Activated CD4-positive, alpha-beta memory T cell treated with anti-CD3 and anti-CD28 coated beads for 36 hours (primary cell): ENCODE data around the gene EFS. TPM values are rescaled to one million over a fixed set of nuclear protein-coding genes. Genes with fewer than 3 reads are reported as not detected.
"Not testable (repeated sequence)": the region's sequence is repeated elsewhere in the genome, so short reads cannot be mapped to it uniquely, and the experiment has no call there.

Experiments
- CTCF ChIA-PET: fragments of 350-600 bp; sonication (Branson Sonifier 250); formaldehyde crosslinking; loops from one replicate; lab custom pipeline; 2021; ENCODE audit warnings: antibody characterized with exemption, inconsistent platforms; lab: Charles Lee
- POLR2A ChIA-PET: fragments of 350-600 bp; sonication (Branson Sonifier 250); formaldehyde crosslinking; loops from one replicate; lab custom pipeline; 2021; ENCODE audit warnings: antibody characterized with exemption; lab: Charles Lee
- DNase-seq: peaks from one replicate; pipeline ENCODE4 v3.0.0-alpha.2; 2020
- H3K27ac Mint-ChIP-seq: one replicate; pipeline ENCODE4 v1.8.0; 2021; ENCODE audit warnings: mixed read lengths
- H3K27me3 Mint-ChIP-seq: one replicate; pipeline ENCODE4 v1.8.0; 2021; ENCODE audit warnings: mixed read lengths
- H3K36me3 Mint-ChIP-seq: one replicate; pipeline ENCODE4 v1.8.0; 2021; ENCODE audit warnings: mixed read lengths
- H3K4me1 Mint-ChIP-seq: one replicate; pipeline ENCODE4 v1.8.0; 2021; ENCODE audit warnings: low read depth, mixed read lengths
- H3K4me3 Mint-ChIP-seq: one replicate; pipeline ENCODE4 v1.8.0; 2021; ENCODE audit warnings: mild to moderate bottlenecking, mixed read lengths
- H3K9me3 Mint-ChIP-seq: one replicate; pipeline ENCODE4 v1.8.0; 2021; ENCODE audit warnings: mixed read lengths
- intact Hi-C: fragments of 100-400 bp; cut with micrococcal nuclease; formaldehyde crosslinking; loops from one replicate; pipeline ENCODE4 v1.15.1; 2023
- total RNA-seq, 2 experiments: library from RNA; stranded (reverse); gene quantifications; one replicate each; pipeline ENCODE4 v1.2.3, GENCODE V29; 2021

EFS gene
- total RNA-seq, 2 experiments from 2014 or later, result not detected

DNA sequence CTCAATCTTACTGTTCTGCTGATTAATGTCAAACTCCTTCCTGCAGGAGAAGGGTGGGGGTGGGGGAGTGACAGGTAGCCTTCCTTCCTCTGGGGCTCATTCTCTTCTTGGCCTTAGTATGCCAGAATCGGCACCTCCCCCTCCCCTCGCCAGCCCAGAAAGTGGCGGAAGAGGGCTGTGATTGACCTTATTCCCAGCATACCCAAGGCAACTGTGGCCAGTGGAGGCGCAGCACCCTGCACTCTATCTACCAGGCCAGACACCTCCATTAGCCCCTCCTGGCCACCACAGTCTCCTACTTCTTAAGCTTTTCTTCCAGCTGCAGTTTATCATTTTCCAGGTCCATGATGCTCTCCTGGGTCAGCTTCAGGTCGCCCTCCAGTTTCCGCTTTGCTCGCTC lies 27.6 kb upstream of the EFS start:
- Mint-ChIP-seq H3K27ac (no peak overlapping the region), H3K9me3 (no peaks in the 10 kb centered on the region), H3K4me3 (no peak overlapping the region), H3K36me3 (no peaks in the 10 kb centered on the region), H3K27me3 (peaks cover 2% of the 10 kb centered on the region), H3K4me1 (no peaks in the 10 kb centered on the region)
- ChIA-PET CTCF (interaction anchor here (0.8 to 2.5 kb wide), 3 partner anchors 12 to 272 kb away, joined by 4 to 11 read pairs (median 7); no protein-coding TSS in a partner anchor), POLR2A (no interaction called here)
- intact Hi-C loops, result no loop called here
- no peak for DNase-seq

GRCh38 chr14:23389871-23390270 lies 24.9 kb upstream of the EFS start:
- H3K36me3 Mint-ChIP-seq, H3K27ac Mint-ChIP-seq, intact Hi-C loops, H3K27me3 Mint-ChIP-seq, POLR2A ChIA-PET, H3K4me3 Mint-ChIP-seq, H3K4me1 Mint-ChIP-seq, H3K9me3 Mint-ChIP-seq, DNase-seq: not testable (repeated sequence)
- CTCF ChIA-PET, result interaction anchor here (1.9 kb wide), 1 partner anchor 10 kb away, joined by 8 read pairs; no protein-coding TSS in a partner anchor

DNA sequence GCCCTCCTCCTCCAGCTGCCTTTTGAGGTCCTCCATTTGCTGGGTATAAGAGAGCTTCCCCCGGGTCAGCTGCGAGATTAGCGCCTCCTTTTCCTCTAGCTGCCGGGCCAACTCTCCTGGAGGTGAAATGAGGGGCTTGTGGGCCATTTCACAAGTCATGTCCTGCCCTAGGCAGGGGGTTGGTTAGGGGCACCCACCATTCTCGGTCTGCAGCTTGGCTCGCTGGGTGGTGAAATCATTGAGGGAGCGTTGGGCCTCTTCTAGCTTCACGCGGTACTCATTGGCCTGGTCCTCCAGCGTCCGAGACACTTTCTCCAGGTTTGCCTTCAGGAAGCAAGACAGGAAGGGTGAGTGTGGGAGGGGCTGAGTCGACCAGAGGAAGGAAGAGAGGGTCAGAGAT lies 24.4 kb upstream of the EFS start:
- intact Hi-C loops, result no loop called here
- POLR2A ChIA-PET, result interaction anchor here (0.5 kb wide), 1 partner anchor 291 kb away, joined by 6 read pairs; no protein-coding TSS in a partner anchor
- Mint-ChIP-seq H3K4me3 (no peak overlapping the region), H3K36me3 (no peaks in the 10 kb centered on the region), H3K27ac (no peak overlapping the region), H3K27me3 (peaks cover 2% of the 10 kb centered on the region), H3K4me1 (no peaks in the 10 kb centered on the region), H3K9me3 (no peaks in the 10 kb centered on the region)
- CTCF ChIA-PET, result interaction anchor here (1.0 to 1.9 kb wide), 2 partner anchors 9 to 268 kb away, joined by 3 to 8 read pairs; no protein-coding TSS in a partner anchor
- no peak for DNase-seq

DNA sequence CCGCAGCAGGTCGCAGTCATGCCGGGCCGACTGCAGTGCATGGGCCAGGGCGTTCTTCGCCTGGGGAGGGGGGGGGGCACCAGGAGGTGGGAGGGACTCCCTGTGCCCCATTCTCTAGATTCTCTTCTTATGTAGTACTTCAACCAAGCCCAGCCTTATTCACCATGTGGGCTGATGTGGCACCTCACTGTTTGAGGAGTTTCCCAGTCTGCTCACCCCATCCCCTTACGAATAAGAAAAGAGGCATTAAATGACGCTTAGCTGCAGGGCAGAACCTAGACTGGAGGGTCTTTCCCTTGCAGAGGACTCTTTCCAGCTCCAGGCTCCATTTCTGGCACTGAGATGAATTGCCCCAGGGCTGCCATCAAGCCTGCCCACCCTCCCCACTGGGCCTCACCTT lies 24.0 kb upstream of the EFS start:
- Mint-ChIP-seq H3K4me1 (no peaks in the 10 kb centered on the region), H3K27ac (no peak overlapping the region), H3K9me3 (no peaks in the 10 kb centered on the region), H3K36me3 (no peaks in the 10 kb centered on the region), H3K27me3 (peaks cover 2% of the 10 kb centered on the region), H3K4me3 (no peak overlapping the region)
- intact Hi-C loops, result no loop called here
- DNase-seq, result no peak
- ChIA-PET POLR2A (interaction anchor here (0.5 kb wide), 1 partner anchor 291 kb away, joined by 6 read pairs; no protein-coding TSS in a partner anchor), CTCF (interaction anchor here (1.0 to 1.9 kb wide), 3 partner anchors 9 to 268 kb away, joined by 3 to 8 read pairs (median 3); no protein-coding TSS in a partner anchor)

DNA sequence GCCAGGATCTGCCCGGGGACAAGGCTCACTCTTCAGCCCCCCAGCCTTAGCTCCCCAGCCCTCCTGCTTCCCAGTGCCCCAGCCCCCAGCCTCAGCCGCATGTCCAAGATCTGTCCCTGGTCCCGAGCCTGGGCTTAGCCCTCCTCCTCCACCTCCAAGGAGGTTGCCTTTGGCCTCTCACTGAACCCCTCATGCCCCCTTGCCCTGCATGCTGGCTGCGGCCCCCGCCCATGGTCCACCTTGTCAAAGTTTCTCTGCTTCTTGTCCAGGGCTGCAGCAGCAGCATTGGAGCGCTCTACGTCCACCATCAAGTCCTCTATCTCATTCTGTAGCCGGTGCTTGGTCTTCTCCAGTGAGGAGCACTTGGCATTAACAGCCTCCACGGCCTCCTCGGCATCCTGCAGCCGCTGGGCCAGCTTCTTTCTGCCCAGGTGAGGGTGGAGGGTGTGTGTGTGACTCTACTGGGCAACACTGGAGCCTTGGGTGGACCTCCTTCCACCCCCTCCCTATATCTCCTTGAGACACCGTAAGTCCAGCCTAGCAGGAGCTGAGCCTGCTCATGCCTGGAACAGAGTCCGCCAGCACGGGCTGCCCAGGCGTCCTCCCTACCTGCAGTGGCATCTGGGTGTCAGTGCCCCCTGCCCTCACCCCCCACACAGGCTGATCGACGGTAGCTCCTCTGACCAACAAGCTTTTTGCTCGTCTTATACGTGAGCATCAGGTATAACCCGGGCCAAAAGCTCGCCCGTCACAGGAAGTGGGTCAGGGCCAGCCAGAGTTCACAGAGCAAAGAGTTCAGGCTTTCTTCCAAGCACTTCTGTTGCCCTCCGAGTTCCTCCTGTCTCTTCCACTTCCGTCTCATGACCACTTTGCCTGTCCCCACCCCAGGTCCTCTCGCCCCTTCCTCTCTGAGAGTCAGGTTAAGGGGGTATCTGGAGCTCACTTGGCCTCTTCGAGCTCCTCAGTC lies 23.2 kb upstream of the EFS start:
- Mint-ChIP-seq H3K4me1 (no peaks in the 10 kb centered on the region), H3K36me3 (no peaks in the 10 kb centered on the region), H3K9me3 (no peaks in the 10 kb centered on the region), H3K27me3 (peaks cover 2% of the 10 kb centered on the region), H3K4me3 (no peak overlapping the region), H3K27ac (no peak overlapping the region)
- no peak for DNase-seq
- ChIA-PET CTCF (interaction anchor here (1.0 to 1.9 kb wide), 4 partner anchors 8 to 267 kb away, joined by 3 to 8 read pairs (median 3); no protein-coding TSS in a partner anchor), POLR2A (no interaction called here)
- intact Hi-C loops, result no loop called here

- H3K27ac Mint-ChIP-seq, result no peak overlapping the region
- intact Hi-C loops, result no loop called here
Observed at GRCh38 chr14:23386999-23387398, 22.0 kb upstream of the EFS start.

DNA sequence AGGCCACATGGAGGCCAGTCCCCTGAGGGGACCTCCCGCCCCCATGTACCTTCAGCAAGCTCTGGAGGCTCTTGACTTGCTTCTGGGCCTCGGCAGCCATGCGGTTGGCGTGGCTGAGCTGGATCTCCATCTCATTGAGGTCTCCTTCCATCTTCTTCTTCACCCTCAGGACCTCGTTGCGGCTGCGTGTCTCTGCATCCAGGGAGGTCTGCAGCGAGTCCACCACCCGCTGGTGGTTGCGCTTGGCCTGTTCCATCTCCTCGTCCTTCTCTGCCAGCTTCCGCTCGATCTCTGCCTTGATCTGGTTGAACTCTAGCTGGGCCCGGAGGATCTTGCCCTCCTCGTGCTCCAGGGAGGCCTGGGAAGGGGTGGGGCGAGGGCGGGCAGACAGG lies 21.3 kb upstream of the EFS start:
- POLR2A ChIA-PET, DNase-seq, H3K27ac Mint-ChIP-seq, H3K4me3 Mint-ChIP-seq, H3K36me3 Mint-ChIP-seq, H3K4me1 Mint-ChIP-seq, intact Hi-C loops, H3K27me3 Mint-ChIP-seq, H3K9me3 Mint-ChIP-seq: not testable (repeated sequence)
- CTCF ChIA-PET, result interaction anchor here (1.4 to 1.5 kb wide), 2 partner anchors 9 to 266 kb away, joined by 3 read pairs; partner anchors contain the start of gene CMTM5

More at GRCh38 chr14:23386999-23387398, 22.0 kb upstream of the EFS start:
- Mint-ChIP-seq H3K27me3 (peaks cover 2% of the 10 kb centered on the region), H3K4me3 (no peak overlapping the region), H3K36me3 (no peaks in the 10 kb centered on the region), H3K9me3 (no peaks in the 10 kb centered on the region), H3K4me1 (no peaks in the 10 kb centered on the region)
- ChIA-PET POLR2A (no interaction called here), CTCF (interaction anchor here (0.8 to 1.4 kb wide), 2 partner anchors 19 to 266 kb away, joined by 3 read pairs; no protein-coding TSS in a partner anchor)
- DNase-seq, result no peak

DNA sequence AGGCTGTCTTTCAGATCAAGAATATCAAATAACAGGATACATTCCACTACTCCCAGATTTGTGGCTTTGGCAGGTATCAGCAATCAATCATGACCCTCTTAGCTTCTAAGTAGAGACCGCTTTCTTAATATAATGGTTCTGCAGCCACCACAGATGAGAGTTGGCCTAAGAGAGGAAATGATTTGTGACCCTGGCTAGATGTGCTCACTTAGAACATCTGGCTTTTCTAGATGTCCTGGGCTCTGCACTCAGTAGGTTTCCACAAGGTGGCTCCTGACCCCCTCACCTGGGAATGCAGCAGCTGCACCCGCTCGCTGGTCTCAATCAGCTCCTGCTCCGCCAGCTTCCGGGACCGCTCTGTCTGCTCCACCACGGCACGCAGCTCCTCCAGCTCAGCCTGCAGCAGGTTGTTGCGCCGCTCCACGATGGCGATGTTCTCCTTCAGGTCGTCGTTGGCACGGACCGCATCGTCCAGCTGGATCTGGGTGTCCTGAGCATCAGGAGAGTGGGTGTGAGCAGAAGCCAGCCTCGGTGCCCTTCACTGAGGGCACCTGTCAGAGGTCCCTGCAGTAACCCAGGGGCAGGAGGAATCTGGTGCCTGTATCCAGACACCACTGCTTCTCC lies 20.8 kb upstream of the EFS start:
- POLR2A ChIA-PET, result no interaction called here

GRCh38 chr14:23385244-23385641 lies 20.3 kb upstream of the EFS start:
- Mint-ChIP-seq H3K4me1 (no peaks in the 10 kb centered on the region), H3K27me3 (peaks cover 6% of the 10 kb centered on the region), H3K36me3 (no peaks in the 10 kb centered on the region), H3K27ac (no peak overlapping the region), H3K4me3 (no peak overlapping the region), H3K9me3 (no peaks in the 10 kb centered on the region)
- POLR2A ChIA-PET, result no interaction called here
- intact Hi-C loops, result no loop called here
- DNase-seq, result no peak
- CTCF ChIA-PET, result interaction anchor here (0.6 to 1.5 kb wide), 5 partner anchors 8 to 265 kb away, joined by 3 to 4 read pairs (median 3); partner anchors contain the start of genes CMTM5 and PABPN1

More for the DNA sequence above, 20.8 kb upstream of the EFS start:
- Mint-ChIP-seq H3K9me3 (no peaks in the 10 kb centered on the region), H3K27me3 (peaks cover 6% of the 10 kb centered on the region), H3K4me3 (no peak overlapping the region), H3K36me3 (no peaks in the 10 kb centered on the region), H3K27ac (no peak overlapping the region), H3K4me1 (no peaks in the 10 kb centered on the region)
- DNase-seq, result no peak
- intact Hi-C loops, result no loop called here
- CTCF ChIA-PET, result interaction anchor here (0.6 to 1.5 kb wide), 5 partner anchors 9 to 265 kb away, joined by 3 to 4 read pairs (median 3); partner anchors contain the start of genes CMTM5 and PABPN1

DNA sequence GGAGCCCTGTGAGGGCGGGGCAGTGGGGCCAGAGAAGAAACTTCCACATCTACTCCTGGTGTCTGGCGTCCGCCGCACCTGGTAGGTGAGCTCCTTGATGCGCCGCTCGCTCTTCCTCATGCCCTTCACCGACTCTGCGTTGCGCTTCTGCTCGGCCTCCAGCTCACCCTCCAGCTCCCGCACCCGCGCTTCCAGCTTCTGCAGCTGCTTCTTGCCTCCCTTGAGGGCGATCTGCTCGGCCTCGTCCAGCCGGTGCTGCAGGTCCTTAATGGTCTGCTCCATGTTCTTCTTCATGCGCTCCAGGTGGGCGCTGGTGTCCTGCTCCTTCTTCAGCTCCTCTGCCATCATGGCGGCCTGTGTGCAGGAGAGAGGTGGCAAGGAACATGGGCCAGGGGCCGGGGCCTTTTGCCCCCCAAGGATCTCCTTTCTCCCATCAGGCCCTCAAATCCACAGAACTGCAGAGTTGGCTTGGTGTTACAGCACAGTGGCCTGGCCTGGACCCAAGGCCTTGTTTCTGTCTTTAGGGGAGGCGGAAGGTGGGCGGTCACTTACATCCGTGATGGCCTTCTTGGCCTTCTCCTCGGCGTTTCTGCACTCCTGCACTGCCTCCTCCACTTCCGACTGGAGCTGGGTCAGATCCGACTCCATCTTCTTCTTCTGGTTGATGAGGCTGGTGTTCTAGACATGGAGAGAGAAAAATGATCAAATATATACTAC lies 19.6 kb upstream of the EFS start:
- no peaks in the 10 kb centered on the region for H3K9me3 Mint-ChIP-seq
- no peak for DNase-seq
- CTCF ChIA-PET, result interaction anchor here (0.9 to 1.5 kb wide), 3 partner anchors 63 to 264 kb away, joined by 3 to 4 read pairs (median 4); partner anchors contain the start of gene PABPN1
- H3K4me1 Mint-ChIP-seq, result no peaks in the 10 kb centered on the region
- H3K27ac Mint-ChIP-seq, result no peak overlapping the region
- H3K27me3 Mint-ChIP-seq, result peaks cover 7% of the 10 kb centered on the region
- no peaks in the 10 kb centered on the region for H3K36me3 Mint-ChIP-seq
- POLR2A ChIA-PET, result no interaction called here
- intact Hi-C loops, result no loop called here
- no peak overlapping the region for H3K4me3 Mint-ChIP-seq

- no peak for DNase-seq
- H3K9me3 Mint-ChIP-seq, result no peaks in the 10 kb centered on the region
- CTCF ChIA-PET, result interaction anchor here (0.8 to 6.1 kb wide), 5 partner anchors 11 to 263 kb away, joined by 3 to 108 read pairs (median 3); no protein-coding TSS in a partner anchor
- H3K4me3 Mint-ChIP-seq, result no peak overlapping the region
- H3K4me1 Mint-ChIP-seq, result no peaks in the 10 kb centered on the region
- no peak overlapping the region for H3K27ac Mint-ChIP-seq
- H3K27me3 Mint-ChIP-seq, result peaks cover 7% of the 10 kb centered on the region
- POLR2A ChIA-PET, result no interaction called here
- no peaks in the 10 kb centered on the region for H3K36me3 Mint-ChIP-seq
- intact Hi-C loops, result no loop called here
Observed at GRCh38 chr14:23382731-23383440, 17.9 kb upstream of the EFS start.
